Glomerular endothelial cell (primary cell): Measurements from ENCODE around the gene NHLH1. TPM values are rescaled to one million over a fixed set of nuclear protein-coding genes. Genes with fewer than 3 reads are reported as not detected.

ENCODE experiments used
- DNase-seq: peaks from one replicate; pipeline ENCODE4 v3.0.0-alpha.2; 2011; ENCODE audit warnings: low read depth, low spot score; ENCODE audit errors: extremely low read depth
- total RNA-seq: library from RNA; depleted of rRNA; stranded (reverse); fragments of >200 nt; gene quantifications from 2 replicates; pipeline ENCODE4 v1.2.3, GENCODE V29; 2015

NHLH1 gene
- total RNA-seq, 1 donor from 2014 or later: not detected

GRCh38 chr1:160407839-160408801 lies 41.2 kb downstream of the NHLH1 start:
- no peak for DNase-seq

- DNase-seq: no peak
Measured at GRCh38 chr1:160408864-160409263, 42.0 kb downstream of the NHLH1 start.

GRCh38 chr1:160409486-160409885 lies 42.6 kb downstream of the NHLH1 start:
- DNase-seq: no peak

GRCh38 chr1:160410406-160411005 lies 43.6 kb downstream of the NHLH1 start:
- no peak for DNase-seq

GRCh38 chr1:160411271-160412027 lies 44.6 kb downstream of the NHLH1 start:
- no peak for DNase-seq

GRCh38 chr1:160412028-160412362 lies 45.1 kb downstream of the NHLH1 start:
- no peak for DNase-seq

GRCh38 chr1:160413716-160414115 lies 46.8 kb downstream of the NHLH1 start:
- no peak for DNase-seq

- no peak for DNase-seq
Measured at GRCh38 chr1:160414881-160415280, 48.0 kb downstream of the NHLH1 start.

- no peak for DNase-seq
Measured at GRCh38 chr1:160415696-160416290, 48.9 kb downstream of the NHLH1 start.

GRCh38 chr1:160416369-160416768 lies 49.5 kb downstream of the NHLH1 start:
- no peak for DNase-seq

- DNase-seq: no peak
Measured at GRCh38 chr1:160418483-160418882, 51.6 kb downstream of the NHLH1 start.

- no peak for DNase-seq
Measured at GRCh38 chr1:160419150-160419837, 52.4 kb downstream of the NHLH1 start.

GRCh38 chr1:160419838-160420169 lies 52.9 kb downstream of the NHLH1 start:
- DNase-seq: no peak

- DNase-seq: no peak
Measured at GRCh38 chr1:160420881-160421842, 54.3 kb downstream of the NHLH1 start.

GRCh38 chr1:160421881-160422280 lies 55.0 kb downstream of the NHLH1 start:
- DNase-seq: no peak
